SW480 (cell line): ENCODE measurements around the gene VCX2.
"Not testable (repeated sequence)": the region's sequence is repeated elsewhere in the genome, so short reads cannot be mapped to it uniquely, and the experiment has no call there.

Experiments
- DNase-seq: peaks from one replicate; pipeline ENCODE4 v3.0.0-alpha.2; 2016; ENCODE audit warnings: low spot score

The VCX2 gene

GRCh38 chrX:8171169-8171568 is at the start of gene VCX2:
Gene VCX2 (minus strand): TSS chrX:8171267. CDS start chrX:8170643, 624 bp downstream.
- DNase-seq, result not testable (repeated sequence)

GRCh38 chrX:8204943-8205342 is 33.9 kb upstream of the VCX2 start:
- DNase-seq, result no peak

- DNase-seq, result no peak
These were observed 33.3 kb upstream of the VCX2 start for GRCh38 chrX:8204169-8204935.

- DNase-seq, result no peak
These were observed 30.8 kb upstream of the VCX2 start for GRCh38 chrX:8201896-8202331.

- DNase-seq, result no peak
These were observed 25.7 kb upstream of the VCX2 start for GRCh38 chrX:8196776-8197175.

- DNase-seq, result no peak
These were observed 23.1 kb upstream of the VCX2 start for GRCh38 chrX:8194216-8194615.

- DNase-seq, result no peak
These were observed 21.2 kb upstream of the VCX2 start for GRCh38 chrX:8192276-8192675.

- DNase-seq, result peak; percentile 53
These were observed 20.0 kb upstream of the VCX2 start for GRCh38 chrX:8191022-8191421.

- DNase-seq, result no peak
These were observed 19.3 kb upstream of the VCX2 start for GRCh38 chrX:8190341-8190830.

- no peak for DNase-seq
These were observed 18.2 kb upstream of the VCX2 start for GRCh38 chrX:8189096-8189830.

GRCh38 chrX:8183346-8183745 is 12.3 kb upstream of the VCX2 start:
- DNase-seq, result no peak

- DNase-seq, result peak; percentile 9
These were observed 8.6 kb upstream of the VCX2 start for GRCh38 chrX:8179656-8180055.

- not testable (repeated sequence) for DNase-seq
These were observed 17.1 kb downstream of the VCX2 start for GRCh38 chrX:8154011-8154410.

- no peak for DNase-seq
These were observed 23.8 kb downstream of the VCX2 start for GRCh38 chrX:8147226-8147625.

GRCh38 chrX:8144925-8145324 is 26.1 kb downstream of the VCX2 start:
- no peak for DNase-seq

GRCh38 chrX:8141896-8142295 is 29.2 kb downstream of the VCX2 start:
- DNase-seq, result no peak

GRCh38 chrX:8140986-8141744 is 29.9 kb downstream of the VCX2 start:
- DNase-seq, result no peak

GRCh38 chrX:8139716-8140115 is 31.4 kb downstream of the VCX2 start:
- DNase-seq, result no peak

GRCh38 chrX:8138252-8138651 is 32.8 kb downstream of the VCX2 start:
- no peak for DNase-seq

- no peak for DNase-seq
These were observed 44.4 kb downstream of the VCX2 start for GRCh38 chrX:8126648-8127047.

GRCh38 chrX:8126092-8126491 is 45.0 kb downstream of the VCX2 start:
- DNase-seq, result no peak

GRCh38 chrX:8125566-8125965 is 45.5 kb downstream of the VCX2 start:
- DNase-seq, result no peak

- DNase-seq, result no peak
These were observed 48.5 kb downstream of the VCX2 start for GRCh38 chrX:8122538-8122937.
